CD4-positive, alpha-beta T cell treated with Interleukin-10 for 1 hour (primary cell): Measurements from ENCODE around the gene PLCB4.

Experiments
- DNase-seq: peaks from one replicate; pipeline ENCODE4 v3.0.0-alpha.2; 2020

Gene PLCB4

GRCh38 chr20:9109566-9109965, 40.7 kb downstream of the PLCB4 start:
- no peak for DNase-seq

- no peak for DNase-seq
Observed at GRCh38 chr20:9110365-9110764, 41.5 kb downstream of the PLCB4 start.

DNA sequence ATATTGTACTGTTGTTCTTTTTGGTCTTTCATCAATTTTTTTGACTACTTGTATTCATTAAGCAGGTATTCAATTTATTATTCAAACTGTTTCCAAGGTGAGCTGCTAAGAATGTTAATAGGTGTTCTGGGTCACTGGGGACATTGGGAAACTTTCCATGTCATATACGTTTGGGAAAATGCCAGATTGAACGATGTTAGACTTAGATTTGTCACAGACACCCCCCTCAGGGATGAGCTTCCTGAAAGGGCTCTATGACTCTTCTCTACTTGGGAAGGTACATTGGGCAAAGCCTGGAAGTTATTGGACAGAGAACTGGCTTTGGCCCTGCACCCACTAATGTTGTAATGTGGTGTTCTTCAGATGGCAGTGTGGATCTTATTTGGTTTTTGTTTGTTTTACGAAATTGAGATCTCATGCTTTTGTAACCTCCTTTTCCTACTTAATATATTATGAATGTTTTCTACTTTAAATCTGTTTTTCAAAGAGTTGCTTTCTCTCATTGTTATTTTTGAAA, 42.1 kb downstream of the PLCB4 start:
- DNase-seq, result no peak

GRCh38 chr20:9112541-9113515, 43.9 kb downstream of the PLCB4 start:
- no peak for DNase-seq

DNA sequence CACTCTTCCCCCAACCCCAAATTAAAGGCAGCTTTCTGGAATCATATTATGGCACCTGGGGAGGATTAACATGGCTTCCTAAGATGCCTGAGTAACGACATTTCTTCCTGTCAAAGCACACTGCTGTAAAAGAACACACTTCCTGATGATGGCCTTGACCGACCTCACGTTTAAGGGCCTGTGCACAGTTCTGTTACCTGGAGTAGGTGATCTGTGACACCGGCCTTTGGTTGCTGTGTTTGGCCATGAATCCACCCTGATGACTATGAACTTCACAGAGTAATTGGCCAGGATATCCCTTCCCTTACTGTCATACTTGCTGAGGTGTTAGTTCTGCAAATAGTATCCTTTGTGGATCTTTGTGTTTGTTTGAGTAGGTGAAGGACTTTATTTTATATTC, 45.8 kb downstream of the PLCB4 start:
- no peak for DNase-seq

DNA sequence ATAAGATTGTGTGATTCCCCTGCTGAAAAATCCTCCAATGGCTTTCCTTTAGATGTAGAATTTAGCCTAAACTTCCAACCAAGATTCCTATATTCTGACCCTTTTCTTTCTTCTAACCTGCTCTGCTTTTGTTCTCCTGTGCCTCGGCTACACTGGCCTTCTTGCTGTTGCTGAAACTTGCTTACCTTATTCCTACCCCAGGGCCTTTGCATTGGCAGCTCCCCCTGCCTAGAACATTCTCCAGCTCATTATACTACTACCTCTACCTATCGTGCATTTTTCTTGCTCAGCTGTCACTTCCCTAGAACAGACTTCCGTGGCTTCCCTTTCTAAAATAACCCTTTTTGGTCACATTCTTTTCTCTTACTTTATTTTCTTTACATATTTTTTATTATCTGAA, 48.7 kb downstream of the PLCB4 start:
- DNase-seq, result no peak

- DNase-seq, result no peak
Observed at GRCh38 chr20:9119776-9120175, 50.9 kb downstream of the PLCB4 start.

DNA sequence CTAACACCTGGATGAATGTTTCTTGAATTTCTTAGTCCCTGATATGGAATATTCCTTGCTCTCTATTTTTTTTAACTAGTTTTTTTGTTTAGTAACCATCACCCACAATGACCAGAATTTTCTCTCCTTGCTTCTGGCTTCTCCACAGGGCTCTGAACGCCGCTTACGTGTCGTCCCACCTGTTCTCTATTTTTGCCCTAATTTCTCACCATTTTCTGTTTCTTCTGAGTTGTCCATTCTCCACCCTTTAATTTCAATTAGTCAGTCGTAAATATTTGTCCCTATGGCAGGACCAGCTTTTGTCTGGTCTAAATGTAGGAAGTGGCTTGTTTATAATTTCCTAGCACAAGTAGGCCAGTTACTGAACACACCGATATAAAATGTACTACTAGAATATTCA, 52.3 kb downstream of the PLCB4 start:
- DNase-seq, result no peak

- no peak for DNase-seq
Observed at GRCh38 chr20:9122571-9122970, 53.7 kb downstream of the PLCB4 start.

DNA sequence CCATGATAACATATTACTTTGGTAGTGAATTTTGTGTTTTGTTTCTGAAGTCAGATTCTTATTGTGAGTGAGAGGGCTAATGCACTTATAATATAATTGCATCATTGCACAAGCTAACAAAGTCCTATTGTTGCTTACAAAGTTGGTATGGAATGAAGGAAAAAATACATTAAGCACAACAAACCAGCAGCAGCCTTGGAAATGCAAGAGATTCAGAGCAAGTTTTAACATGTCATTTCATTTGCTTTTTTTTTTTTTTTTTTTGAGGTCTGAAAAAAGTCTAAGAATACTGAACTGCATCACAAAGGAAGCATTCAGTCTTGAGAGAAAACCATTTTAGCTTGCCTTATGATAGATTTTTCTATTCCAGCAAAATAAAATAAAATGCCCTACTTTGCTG, 57.6 kb downstream of the PLCB4 start:
- DNase-seq, result no peak

- DNase-seq, result no peak
Observed at GRCh38 chr20:9128568-9128967, 59.7 kb downstream of the PLCB4 start.

DNA sequence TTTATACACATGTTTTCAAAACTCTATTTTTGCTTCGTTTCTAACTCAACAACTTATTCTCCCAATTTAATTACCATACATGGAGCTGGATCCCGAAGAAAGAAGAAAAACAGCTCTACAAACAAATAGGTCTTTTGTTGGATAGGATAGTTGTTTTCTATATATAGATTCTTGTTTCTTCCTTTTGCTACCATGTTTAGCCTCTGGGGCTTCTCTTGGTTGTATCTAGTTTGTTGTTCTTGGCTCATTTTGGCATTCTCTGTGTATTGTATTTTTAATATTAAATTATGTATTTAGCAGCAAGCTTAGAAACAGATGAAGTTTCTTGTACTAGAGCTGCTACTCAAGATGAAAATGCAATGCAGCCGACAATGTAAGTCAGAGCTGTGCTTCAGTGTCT, 60.9 kb downstream of the PLCB4 start:
- no peak for DNase-seq

- DNase-seq, result no peak
Observed at GRCh38 chr20:9130521-9130920, 61.6 kb downstream of the PLCB4 start.

DNA sequence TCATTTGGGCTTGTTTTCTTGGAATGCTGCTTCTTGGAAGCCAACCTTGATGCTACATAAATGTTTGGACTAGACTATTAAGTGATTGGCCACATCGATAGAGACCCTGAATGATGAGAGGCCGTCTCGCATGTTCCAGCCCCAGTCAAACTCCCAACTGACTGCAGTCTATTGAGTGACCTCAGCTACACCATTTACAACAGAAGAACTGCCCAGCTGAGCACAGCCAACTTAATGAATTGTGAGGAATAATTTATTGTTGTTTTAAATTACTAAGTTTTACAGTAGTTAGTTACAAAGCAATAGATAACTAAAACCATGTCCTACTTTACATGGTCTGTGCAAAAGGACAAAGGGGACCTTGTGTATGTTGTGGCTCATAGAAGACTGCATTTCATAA, 63.0 kb downstream of the PLCB4 start:
- DNase-seq, result no peak

DNA sequence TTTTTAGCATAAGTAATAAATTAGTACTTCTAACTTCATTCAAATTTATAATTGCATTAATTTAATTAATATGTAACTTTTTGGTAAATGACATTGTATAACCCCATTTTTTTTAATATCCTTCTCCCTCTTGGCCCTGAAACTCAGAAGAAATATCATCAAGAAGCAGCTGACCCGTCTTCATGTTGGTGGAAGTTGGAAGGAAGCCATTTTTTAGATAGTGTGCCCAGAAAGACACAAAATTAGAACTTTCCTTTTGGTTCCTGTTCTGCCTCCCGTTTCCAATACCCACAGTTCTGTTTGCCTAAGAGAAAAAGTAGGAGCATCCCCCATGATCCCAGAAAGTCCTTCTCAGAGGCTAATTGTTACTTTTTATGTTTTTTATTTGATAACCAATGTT, 65.5 kb downstream of the PLCB4 start:
- no peak for DNase-seq

GRCh38 chr20:9136114-9136513, 67.2 kb downstream of the PLCB4 start:
- no peak for DNase-seq

GRCh38 chr20:9137001-9137400, 68.1 kb downstream of the PLCB4 start:
- DNase-seq, result no peak

GRCh38 chr20:9139106-9139833, 70.4 kb downstream of the PLCB4 start:
- no peak for DNase-seq

DNA sequence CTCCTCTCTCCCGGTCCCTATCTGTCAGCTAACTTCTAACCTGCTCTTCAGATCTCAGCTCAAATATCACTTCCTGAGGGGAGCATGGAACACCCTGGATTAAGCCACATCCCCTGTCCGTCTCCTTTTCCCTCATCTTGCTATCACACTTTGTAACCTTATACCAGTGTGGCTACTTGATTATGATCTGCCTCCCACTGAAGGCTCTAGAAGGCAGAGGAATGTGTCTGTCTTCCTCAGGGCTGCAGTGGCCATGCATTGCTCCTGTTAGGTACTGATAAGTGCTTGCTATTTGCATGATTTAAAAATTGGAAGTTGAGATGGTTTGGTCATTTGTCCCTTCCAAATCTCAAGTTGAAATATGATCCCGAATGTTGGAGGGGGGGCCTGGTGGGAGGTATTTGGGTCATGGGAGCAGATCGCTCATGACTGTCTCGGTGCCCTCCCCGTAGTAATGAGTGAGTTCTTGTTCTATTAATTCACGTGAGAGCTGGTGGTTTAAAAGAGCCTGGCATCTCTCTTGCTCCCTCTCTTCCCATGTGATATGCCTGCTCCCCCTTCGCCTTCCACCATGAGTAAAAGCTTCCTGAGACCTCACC, 71.4 kb downstream of the PLCB4 start:
- DNase-seq, result no peak

GRCh38 chr20:9141070-9141469, 72.2 kb downstream of the PLCB4 start:
- DNase-seq, result no peak

DNA sequence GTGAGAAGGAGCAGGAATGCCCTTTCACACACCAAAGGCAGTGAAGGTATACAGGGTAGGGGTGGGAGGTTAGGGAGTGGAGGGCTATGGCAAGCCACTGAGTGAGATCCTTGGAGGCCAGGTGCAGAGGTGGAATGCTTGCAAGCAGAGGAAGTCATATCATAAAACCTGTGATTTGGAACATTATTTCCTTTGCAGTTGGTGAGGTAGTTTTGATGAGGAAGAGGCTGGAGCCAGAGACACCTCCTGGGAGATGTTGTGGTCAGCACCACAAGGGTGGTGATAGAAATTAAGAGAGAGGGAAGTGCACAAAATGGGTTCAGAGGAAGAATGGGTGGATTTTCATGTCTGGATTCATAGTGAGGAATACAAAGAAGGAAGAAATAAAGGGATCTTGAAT, 73.0 kb downstream of the PLCB4 start:
- DNase-seq, result no peak

DNA sequence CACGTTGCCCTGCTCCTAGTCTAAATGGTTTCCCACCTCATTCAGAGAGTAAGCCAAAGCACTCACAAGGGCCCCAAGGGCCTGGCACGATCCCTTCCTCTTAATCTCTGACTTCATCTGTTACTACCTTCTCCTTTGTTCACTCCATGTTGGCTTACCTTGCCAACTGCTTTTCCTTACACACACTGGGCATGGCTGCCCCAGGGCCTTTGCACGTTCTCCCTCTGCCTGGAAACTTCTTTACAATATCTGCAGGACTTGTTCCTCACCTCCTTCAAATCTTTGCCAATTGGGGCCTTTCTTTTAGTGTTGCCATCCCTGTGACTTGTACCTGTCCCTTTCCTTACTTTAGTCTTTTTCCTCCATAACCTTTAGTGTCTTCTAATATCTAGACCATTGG, 73.9 kb downstream of the PLCB4 start:
- no peak for DNase-seq

- no peak for DNase-seq
Observed at GRCh38 chr20:9143926-9144325, 75.0 kb downstream of the PLCB4 start.

DNA sequence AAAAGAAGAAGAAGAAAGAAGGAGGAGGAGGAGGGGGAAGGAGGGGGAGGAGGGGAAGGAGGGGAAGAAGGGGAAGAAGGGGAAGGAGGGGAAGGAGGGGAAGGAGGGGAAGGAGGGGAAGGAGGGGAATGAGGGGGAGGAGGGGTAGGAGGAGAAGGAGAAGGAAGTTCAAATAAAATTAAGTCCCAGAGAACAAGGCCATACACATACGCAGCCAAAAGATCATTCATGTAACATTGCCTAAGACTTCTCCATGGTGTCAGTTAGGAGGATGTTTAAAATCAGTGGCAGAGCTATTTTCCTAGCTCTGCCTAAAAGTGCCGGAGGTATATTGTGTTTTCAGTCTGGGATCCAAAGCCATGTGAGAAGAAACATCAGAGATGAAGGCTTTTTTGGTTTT, 75.8 kb downstream of the PLCB4 start:
- DNase-seq, result no peak
